ENCODE measurements around the gene RHPN2. TPM values are rescaled to one million over a fixed set of nuclear protein-coding genes. Genes with fewer than 3 reads are reported as not detected.
"Not testable (repeated sequence)": the region's sequence is repeated elsewhere in the genome, so short reads cannot be mapped to it uniquely, and the experiment has no call there.

Gene RHPN2
- polyA plus RNA-seq, 4 donors, result 18.4 to 19.0 (median 18.6) TPM

GRCh38 chr19:33067121-33067520 is 2.4 kb upstream of the RHPN2 start:
- DNase-seq (ENCODE audit: low read depth in 4 of 4, low spot score in 3 of 4), result no peak

GRCh38 chr19:33066543-33066942 is 1.9 kb upstream of the RHPN2 start:
- no peak for DNase-seq (ENCODE audit: low read depth in 4 of 4, low spot score in 3 of 4)

- no peak for DNase-seq (ENCODE audit: low read depth in 4 of 4, low spot score in 3 of 4)
Observed at GRCh38 chr19:33064458-33064791, 263 bp downstream of the RHPN2 start.

GRCh38 chr19:33063753-33064457 is 783 bp downstream of the RHPN2 start:
- no peak for DNase-seq (ENCODE audit: low read depth in 4 of 4, low spot score in 3 of 4)

- no peak for DNase-seq (ENCODE audit: low read depth in 4 of 4, low spot score in 3 of 4)
Observed at GRCh38 chr19:33063356-33063752, 1.3 kb downstream of the RHPN2 start.

- DNase-seq (ENCODE audit: low read depth in 4 of 4, low spot score in 3 of 4), result no peak
Observed at GRCh38 chr19:33062902-33063301, 1.8 kb downstream of the RHPN2 start.

- no peak for DNase-seq (ENCODE audit: low read depth in 4 of 4, low spot score in 3 of 4)
Observed at GRCh38 chr19:33060586-33060985, 4.1 kb downstream of the RHPN2 start.

GRCh38 chr19:33055718-33056117 is 9.0 kb downstream of the RHPN2 start:
- DNase-seq (ENCODE audit: low read depth in 4 of 4, low spot score in 3 of 4), result no peak

- DNase-seq (ENCODE audit: low read depth in 4 of 4, low spot score in 3 of 4), result no peak
Observed at GRCh38 chr19:33054623-33055022, 10.1 kb downstream of the RHPN2 start.

GRCh38 chr19:33052352-33052972 is 12.2 kb downstream of the RHPN2 start:
- no peak for DNase-seq (ENCODE audit: low read depth in 4 of 4, low spot score in 3 of 4)

- no peak for DNase-seq (ENCODE audit: low read depth in 4 of 4, low spot score in 3 of 4)
Observed at GRCh38 chr19:33050110-33050509, 14.6 kb downstream of the RHPN2 start.

- no peak for DNase-seq (ENCODE audit: low read depth in 4 of 4, low spot score in 3 of 4)
Observed at GRCh38 chr19:33048806-33049676, 15.6 kb downstream of the RHPN2 start.

GRCh38 chr19:33047422-33047821 is 17.3 kb downstream of the RHPN2 start:
- no peak for DNase-seq (ENCODE audit: low read depth in 4 of 4, low spot score in 3 of 4)

- not testable (repeated sequence) for DNase-seq (ENCODE audit: low read depth in 4 of 4, low spot score in 3 of 4)
Observed at GRCh38 chr19:33041828-33042160, 22.9 kb downstream of the RHPN2 start.

GRCh38 chr19:33040994-33041827 is 23.5 kb downstream of the RHPN2 start:
- peak in 3 of 4 donors; percentile 74 to 80 (median 78) for DNase-seq (ENCODE audit: low read depth in 4 of 4, low spot score in 3 of 4)

- DNase-seq (ENCODE audit: low read depth in 4 of 4, low spot score in 3 of 4), result no peak
Observed at GRCh38 chr19:33039815-33040214, 24.9 kb downstream of the RHPN2 start.

GRCh38 chr19:33039108-33039599 is 25.5 kb downstream of the RHPN2 start:
- DNase-seq (ENCODE audit: low read depth in 4 of 4, low spot score in 3 of 4), result no peak

GRCh38 chr19:33037168-33038025 is 27.3 kb downstream of the RHPN2 start:
- not testable (repeated sequence) for DNase-seq (ENCODE audit: low read depth in 4 of 4, low spot score in 3 of 4)

- not testable (repeated sequence) for DNase-seq (ENCODE audit: low read depth in 4 of 4, low spot score in 3 of 4)
Observed at GRCh38 chr19:33036370-33037167, 28.1 kb downstream of the RHPN2 start.
